SK-N-SH treated with all-trans-retinoic acid at 6 μM for 48 hours (cell line): ENCODE results near the gene GPR55.

ENCODE experiments used
- CSDC2 ChIP-seq: fragments of 250-450 bp; sonication (Bioruptor Pico); IDR thresholded peaks from 2 replicates; pipeline ENCODE4 v1.5.0; 2020; ENCODE audit warnings: mild to moderate bottlenecking, moderate library complexity
- CSRNP3 ChIP-seq: fragments of 250-450 bp; sonication (Bioruptor Pico); IDR thresholded peaks from 2 replicates; pipeline ENCODE4 v1.5.1; 2021; ENCODE audit warnings: mild to moderate bottlenecking, moderate library complexity
- GLIS3 ChIP-seq: fragments of 250-450 bp; sonication (Bioruptor Pico); IDR thresholded peaks from 2 replicates; pipeline ENCODE4 v1.5.0; 2020; ENCODE audit warnings: mild to moderate bottlenecking, moderate library complexity
- OSR1 ChIP-seq: fragments of 250-450 bp; sonication (Bioruptor Pico); IDR thresholded peaks from 2 replicates; pipeline ENCODE4 v1.8.0; 2022; ENCODE audit warnings: moderate library complexity, mild to moderate bottlenecking, inconsistent platforms
- PATZ1 ChIP-seq: fragments of 250-450 bp; sonication (Bioruptor Pico); IDR thresholded peaks from 2 replicates; pipeline ENCODE4 v1.8.0; 2020; ENCODE audit warnings: mild to moderate bottlenecking, moderate library complexity, borderline replicate concordance
- POU6F1 ChIP-seq: fragments of 250-450 bp; sonication (Bioruptor Pico); IDR thresholded peaks from 2 replicates; pipeline ENCODE4 v1.8.0; 2021; ENCODE audit warnings: low read depth, mild to moderate bottlenecking, moderate library complexity, borderline replicate concordance
- PPARA ChIP-seq: fragments of 250-450 bp; sonication (Bioruptor Pico); IDR thresholded peaks from 2 replicates; pipeline ENCODE4 v1.5.0; 2020; ENCODE audit warnings: mild to moderate bottlenecking, borderline replicate concordance
- RARB ChIP-seq: fragments of 250-450 bp; sonication (Bioruptor Pico); IDR thresholded peaks from 2 replicates; pipeline ENCODE4 v1.8.0; 2021; ENCODE audit warnings: mild to moderate bottlenecking, moderate library complexity
- TSHZ2 ChIP-seq: fragments of 250-450 bp; sonication (Bioruptor Pico); IDR thresholded peaks from 2 replicates; pipeline ENCODE4 v1.5.0; 2020; ENCODE audit warnings: mild to moderate bottlenecking, moderate library complexity
- ZFP3 ChIP-seq: fragments of 250-450 bp; sonication (Bioruptor Pico); IDR thresholded peaks from 2 replicates; pipeline ENCODE4 v1.5.0; 2020; ENCODE audit warnings: mild to moderate bottlenecking, moderate library complexity
- ZFP30 ChIP-seq: fragments of 450-650 bp; formaldehyde crosslinking; IDR thresholded peaks from 2 replicates; pipeline ENCODE4 v1.5.0; 2022; ENCODE audit warnings: mild to moderate bottlenecking, moderate library complexity
- ZNF8 ChIP-seq: fragments of 450-650 bp; formaldehyde crosslinking; IDR thresholded peaks from 2 replicates; pipeline ENCODE4 v1.5.0; 2020; ENCODE audit warnings: mild to moderate bottlenecking, moderate library complexity
- TF ChIP-seq, protein P1 (sequence below): fragments of 250-450 bp; sonication (Bioruptor Pico); IDR thresholded peaks from 2 replicates; pipeline ENCODE4 v1.5.1; 2020; ENCODE audit warnings: low read depth, mild to moderate bottlenecking, moderate library complexity

DNA sequence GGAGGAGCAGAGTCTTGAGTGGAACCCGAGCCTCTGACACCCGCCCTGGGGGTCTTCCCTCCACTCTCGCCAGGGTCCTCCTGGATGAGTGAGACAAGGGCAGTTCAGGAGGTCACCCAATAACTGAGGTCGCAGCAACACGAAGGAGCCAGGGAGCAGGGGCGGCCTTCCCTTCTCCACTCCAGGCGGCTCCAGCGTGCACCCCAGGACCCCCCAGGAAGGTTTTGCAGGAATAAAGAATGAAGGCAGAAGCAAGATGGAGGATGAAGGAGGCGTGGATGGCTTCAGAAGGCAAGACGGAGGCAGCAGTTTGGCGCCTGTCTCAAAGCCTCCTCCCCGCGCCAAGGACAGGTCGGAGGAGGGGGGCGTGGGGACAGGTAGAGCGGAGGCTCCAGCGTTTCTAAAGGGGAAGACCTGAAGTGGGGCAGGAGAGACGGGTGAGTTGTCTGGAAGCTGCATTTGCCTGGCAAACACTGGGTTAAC is 60.9 kb downstream of the GPR55 start:
- TF ChIP-seq ZNF8 (no peak), TSHZ2 (no peak), GLIS3 (no peak), RARB (CRISPR knock-in tag) (no peak), CSRNP3 (CRISPR knock-in tag) (no peak), CSDC2 (CRISPR knock-in tag) (no peak), PPARA (CRISPR knock-in tag) (no peak), OSR1 (CRISPR knock-in tag) (no peak), ZFP3 (CRISPR knock-in tag) (no peak), PATZ1 (CRISPR knock-in tag) (no peak), ZFP30 (no peak), POU6F1 (CRISPR knock-in tag) (no peak)
- TF ChIP-seq, protein P1, sequence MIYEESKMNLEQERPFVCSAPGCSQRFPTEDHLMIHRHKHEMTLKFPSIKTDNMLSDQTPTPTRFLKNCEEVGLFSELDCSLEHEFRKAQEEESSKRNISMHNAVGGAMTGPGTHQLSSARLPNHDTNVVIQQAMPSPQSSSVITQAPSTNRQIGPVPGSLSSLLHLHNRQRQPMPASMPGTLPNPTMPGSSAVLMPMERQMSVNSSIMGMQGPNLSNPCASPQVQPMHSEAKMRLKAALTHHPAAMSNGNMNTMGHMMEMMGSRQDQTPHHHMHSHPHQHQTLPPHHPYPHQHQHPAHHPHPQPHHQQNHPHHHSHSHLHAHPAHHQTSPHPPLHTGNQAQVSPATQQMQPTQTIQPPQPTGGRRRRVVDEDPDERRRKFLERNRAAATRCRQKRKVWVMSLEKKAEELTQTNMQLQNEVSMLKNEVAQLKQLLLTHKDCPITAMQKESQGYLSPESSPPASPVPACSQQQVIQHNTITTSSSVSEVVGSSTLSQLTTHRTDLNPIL, result no peak
